GM21528 (cell line): ENCODE results near the gene PAOX.
"Not testable (repeated sequence)": the region's sequence is repeated elsewhere in the genome, so short reads cannot be mapped to it uniquely, and the experiment has no call there.

ENCODE experiments used
- ATAC-seq: cut with Tn5 transposase; IDR thresholded peaks from one replicate; pipeline ENCODE4 v1.9.1; 2021; ENCODE audit warnings: mild to moderate bottlenecking, moderate library complexity; ENCODE audit not compliant: unreplicated experiment, low FRiP score

Gene PAOX

DNA sequence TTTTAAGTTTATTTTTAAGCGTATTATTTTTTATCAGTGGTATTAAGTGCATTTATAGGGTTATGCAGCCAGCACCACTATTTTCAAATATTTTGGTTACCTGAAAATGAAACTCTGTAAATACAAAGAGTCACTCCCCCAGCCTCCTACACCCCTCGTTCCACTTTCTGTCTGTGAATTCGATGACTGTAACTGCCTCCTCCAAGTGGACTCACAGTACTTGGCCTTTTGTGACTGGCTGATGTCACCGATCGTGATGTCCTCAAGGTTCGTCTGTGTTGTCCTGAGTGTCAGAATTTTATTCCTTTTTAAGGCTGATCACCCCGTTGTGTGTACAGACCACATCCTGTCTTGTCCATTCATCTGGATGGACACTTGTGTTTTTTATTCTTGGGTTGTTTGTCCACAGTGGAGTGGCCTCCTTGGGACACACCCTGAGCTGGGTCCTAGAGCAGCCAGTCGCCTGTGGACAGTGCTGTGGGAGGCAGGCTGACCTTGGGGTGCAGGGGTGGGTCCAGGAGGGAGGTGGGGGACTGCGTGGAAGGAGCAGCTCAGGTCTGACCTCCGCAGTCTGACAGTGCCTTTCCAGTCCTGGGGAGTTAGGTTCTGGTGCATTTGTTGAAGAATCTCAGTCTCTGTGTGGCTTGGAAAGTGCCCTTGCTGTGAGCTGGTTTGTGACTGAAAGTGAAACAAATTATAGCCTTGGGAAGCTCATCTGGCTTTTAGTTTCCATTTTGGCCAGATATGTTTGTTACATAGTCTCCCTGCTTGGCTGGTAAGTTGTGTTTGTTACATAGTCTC is 21.8 kb downstream of the PAOX start:
- ATAC-seq = peak; percentile 77

DNA sequence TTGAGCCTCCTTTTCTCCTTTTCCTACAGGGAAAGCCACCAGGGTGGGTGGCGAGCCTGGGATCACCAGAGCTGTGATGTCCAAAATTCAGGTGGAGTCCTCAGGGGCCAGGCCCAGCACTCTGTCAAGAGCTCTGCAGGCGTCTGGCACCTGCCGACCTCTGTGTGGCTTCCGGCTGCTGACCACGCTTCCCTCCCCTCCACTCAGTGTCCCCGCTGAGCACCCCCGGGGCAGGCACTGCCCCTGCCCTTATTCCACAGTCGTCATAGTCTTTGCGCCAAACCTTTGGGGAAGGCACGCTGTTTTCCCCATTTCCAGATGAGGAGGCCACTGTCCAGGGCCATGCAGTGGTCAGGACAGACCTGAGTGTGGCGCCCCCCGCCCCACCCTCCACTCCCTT is 22.4 kb downstream of the PAOX start:
- ATAC-seq = peak; percentile 24

DNA sequence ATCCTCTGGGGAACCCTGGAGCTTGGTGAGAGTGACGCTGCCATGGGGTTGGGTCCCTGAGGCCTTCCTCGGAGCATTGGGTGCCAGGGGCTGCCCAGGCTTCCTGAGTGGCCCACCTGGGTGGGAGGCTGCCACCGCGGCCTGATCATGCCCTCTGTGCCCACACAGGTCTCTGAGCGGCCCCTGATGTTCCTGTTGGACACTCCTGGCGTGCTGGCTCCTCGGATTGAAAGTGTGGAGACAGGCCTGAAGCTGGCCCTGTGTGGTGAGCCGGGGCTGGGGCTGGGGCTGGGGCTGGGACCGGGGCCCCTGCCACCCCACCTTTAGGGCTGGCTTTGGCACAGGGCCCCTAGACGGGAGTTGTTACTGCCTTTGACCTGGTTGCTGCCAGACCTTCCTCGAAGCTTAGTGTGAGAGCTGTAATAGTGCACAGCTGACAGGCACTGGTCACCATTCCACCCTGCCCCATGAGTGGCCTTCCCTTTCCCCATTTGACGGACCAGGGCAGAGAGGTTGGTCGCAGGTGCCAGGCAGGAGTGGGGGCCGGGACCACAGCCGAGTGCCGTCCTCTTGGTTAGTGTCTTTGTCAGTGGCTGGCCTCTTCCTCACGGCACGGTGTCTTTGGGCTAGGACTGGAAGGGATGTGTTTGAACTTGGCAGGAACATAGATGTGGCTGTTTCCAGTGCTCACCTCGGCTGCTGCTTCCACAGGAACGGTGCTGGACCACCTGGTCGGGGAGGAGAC is 23.1 kb downstream of the PAOX start:
- ATAC-seq = no peak

GRCh38 chr10:133403359-133403758 is 24.3 kb downstream of the PAOX start:
- ATAC-seq = no peak

GRCh38 chr10:133403784-133404183 is 24.7 kb downstream of the PAOX start:
- no peak for ATAC-seq

GRCh38 chr10:133405272-133405671 is 26.2 kb downstream of the PAOX start:
- no peak for ATAC-seq

- ATAC-seq = no peak
These were observed 26.9 kb downstream of the PAOX start for GRCh38 chr10:133405844-133406527.

DNA sequence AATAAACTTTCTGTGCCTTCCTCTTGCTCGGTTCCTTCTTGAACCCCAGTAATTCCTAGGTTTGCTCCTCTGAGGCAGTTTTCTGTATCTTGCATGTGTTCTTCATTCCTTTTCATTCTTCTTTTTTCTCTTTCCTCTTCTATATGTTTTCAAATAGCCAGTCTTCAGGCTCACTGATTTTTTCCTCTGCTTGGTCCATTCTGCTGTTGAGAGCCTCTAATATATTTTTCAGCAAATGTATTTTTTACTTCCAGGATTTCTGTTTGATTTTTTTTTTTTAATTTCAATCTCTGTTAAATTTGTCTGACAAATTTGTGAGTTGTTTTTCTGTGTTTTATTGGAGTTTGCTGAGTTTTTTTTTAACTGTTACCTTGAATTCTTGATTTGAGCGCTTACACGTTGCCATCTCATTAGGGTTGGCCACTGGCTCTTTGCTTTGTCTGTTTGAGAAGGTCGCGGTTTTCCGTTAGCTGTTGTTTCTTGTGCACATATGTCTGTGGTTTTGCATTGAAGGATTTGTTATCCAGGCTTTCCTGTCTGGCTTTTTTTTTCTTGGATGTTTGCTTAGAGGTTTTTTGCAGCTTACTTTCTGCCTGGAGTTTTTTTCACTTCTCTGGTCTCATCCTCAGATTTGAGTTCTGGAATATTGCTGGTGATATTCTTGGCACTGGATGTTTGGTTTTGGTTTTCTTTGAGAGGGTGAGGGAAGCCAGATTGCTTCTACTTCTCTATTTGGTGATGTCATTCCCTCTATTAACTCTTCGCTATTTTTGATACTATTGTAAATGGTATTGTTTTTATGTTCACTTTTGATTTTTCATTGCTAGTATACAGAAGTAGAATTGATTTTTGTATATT is 32.7 kb downstream of the PAOX start:
- no peak for ATAC-seq

DNA sequence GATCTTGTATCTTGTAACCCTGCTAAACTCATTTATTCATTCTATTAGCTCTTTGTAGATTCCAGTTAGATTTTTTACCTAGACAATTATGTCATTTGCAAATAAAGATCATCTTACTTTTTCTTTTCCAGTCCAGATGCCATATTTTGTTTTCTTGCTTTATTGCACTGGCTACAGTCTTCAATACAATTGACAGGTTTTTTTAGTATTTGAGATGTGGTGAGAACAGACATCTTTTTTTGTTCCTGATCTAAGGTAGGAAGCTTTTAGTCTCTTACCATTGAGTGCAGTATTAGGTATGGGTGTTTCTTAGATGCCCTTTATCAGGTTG is 33.3 kb downstream of the PAOX start:
- ATAC-seq = no peak

DNA sequence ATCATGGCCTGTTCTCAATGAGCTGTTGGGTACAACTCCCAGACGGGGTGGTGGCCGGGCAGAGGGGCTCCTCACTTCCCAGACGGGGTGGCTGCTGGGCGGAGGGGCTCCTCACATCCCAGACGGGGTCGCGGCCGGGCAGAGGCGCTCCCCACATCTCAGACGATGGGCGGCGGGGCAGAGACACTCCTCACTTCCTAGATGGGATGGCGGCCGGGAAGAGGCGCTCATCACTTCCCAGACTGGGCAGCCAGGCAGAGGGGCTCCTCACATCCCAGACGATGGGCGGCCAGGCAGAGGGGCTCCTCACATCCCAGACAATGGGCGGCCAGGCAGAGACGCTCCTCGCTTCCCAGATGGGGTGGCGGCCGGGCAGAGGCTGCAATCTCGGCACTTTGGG is 35.3 kb downstream of the PAOX start:
- ATAC-seq = not testable (repeated sequence)

GRCh38 chr10:133415752-133416151 is 36.7 kb downstream of the PAOX start:
- no peak for ATAC-seq

- no peak for ATAC-seq
These were observed 39.4 kb downstream of the PAOX start for GRCh38 chr10:133418289-133418993.

GRCh38 chr10:133419211-133419950 is 40.3 kb downstream of the PAOX start:
- ATAC-seq = no peak

- ATAC-seq = no peak
These were observed 41.0 kb downstream of the PAOX start for GRCh38 chr10:133420028-133420427.

DNA sequence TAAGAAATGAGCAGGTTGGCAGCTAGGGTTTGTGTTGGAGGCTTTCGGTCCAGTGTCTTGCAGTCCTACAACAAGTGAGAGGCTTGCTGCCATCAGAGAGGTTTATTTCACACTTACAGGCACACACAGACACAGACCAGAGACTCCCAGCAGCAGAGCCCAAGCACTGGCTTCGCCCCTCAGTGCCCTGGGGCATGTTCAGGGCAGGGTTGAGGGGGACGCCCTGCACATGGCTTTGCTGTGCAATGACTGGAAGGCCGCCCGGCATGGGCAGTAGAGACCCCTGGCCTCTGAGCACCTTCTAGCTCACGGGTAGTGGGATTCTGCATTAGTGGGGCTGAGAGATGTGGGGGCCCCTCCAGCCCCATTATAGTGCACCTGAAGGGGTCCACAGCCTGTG is 41.5 kb downstream of the PAOX start:
- no peak for ATAC-seq

GRCh38 chr10:133421336-133422222 is 42.5 kb downstream of the PAOX start:
- ATAC-seq = no peak

- no peak for ATAC-seq
These were observed 43.3 kb downstream of the PAOX start for GRCh38 chr10:133422223-133422806.
